MM.1S (cell line): Measurements from ENCODE around the gene ADAMTSL1.

Experiments used
- CTCF ChIP-seq: fragments of 300-600 bp; sonication (generic); IDR thresholded peaks from 2 replicates; pipeline ENCODE4 v1.5.1; 2016; ENCODE audit warnings: antibody characterized with exemption, low read length, mixed read lengths
- EZH2 ChIP-seq: fragments of 300-600 bp; sonication (generic); optimal IDR thresholded peaks from 2 replicates; pipeline ENCODE3; 2017; ENCODE audit warnings: low read depth, mild to moderate bottlenecking, antibody characterized with exemption, low read length, mixed read lengths

GRCh38 chr9:18745710-18746109 lies 271.8 kb downstream of the ADAMTSL1 start:
- TF ChIP-seq CTCF = no peak
- TF ChIP-seq EZH2 = no peak
